ENCODE measurements around the gene PRLR.
"Not testable (repeated sequence)": the region's sequence is repeated elsewhere in the genome, so short reads cannot be mapped to it uniquely, and the experiment has no call there.

The PRLR gene
- total RNA-seq = 0 reads per million in 2 donors

- no peak for DNase-seq
Observed at GRCh38 chr5:35230038-35230611, at the start of gene PRLR. TSS of gene PRLR (minus strand) at chr5:35230487. CDS start at chr5:35089620, 140,867 bp downstream.

DNA sequence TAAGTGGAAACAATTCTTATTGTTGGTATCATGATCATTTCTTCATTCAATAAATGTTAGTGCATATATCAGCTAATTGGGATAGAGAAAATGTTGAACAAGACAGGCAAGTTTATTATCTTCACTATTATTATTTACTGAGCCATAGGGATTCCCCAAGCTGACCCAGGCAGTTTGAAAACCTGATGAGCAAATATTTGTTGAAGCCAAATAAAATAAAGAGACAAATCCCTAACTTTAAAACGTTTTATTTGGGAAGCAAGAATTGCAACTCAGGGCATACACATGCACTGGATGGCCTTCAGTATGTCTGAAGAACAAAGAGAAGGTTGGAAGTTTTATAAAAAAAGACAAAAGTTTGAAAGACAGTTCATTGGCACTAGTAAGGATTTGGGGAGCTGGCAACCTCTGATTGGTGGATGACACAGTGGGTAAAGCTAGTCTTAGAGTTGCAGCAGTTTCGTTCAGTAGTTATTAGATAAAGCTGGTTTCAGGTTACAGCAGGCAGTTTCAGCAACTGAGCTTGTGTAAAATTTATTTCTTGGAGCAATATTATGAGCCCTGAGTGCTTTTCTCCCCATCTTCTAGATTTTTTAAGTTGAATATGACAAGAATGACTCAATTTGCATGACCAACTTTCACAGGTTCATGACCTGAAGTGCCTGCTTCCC, 44.7 kb upstream of the PRLR start:
- DNase-seq = no peak

DNA sequence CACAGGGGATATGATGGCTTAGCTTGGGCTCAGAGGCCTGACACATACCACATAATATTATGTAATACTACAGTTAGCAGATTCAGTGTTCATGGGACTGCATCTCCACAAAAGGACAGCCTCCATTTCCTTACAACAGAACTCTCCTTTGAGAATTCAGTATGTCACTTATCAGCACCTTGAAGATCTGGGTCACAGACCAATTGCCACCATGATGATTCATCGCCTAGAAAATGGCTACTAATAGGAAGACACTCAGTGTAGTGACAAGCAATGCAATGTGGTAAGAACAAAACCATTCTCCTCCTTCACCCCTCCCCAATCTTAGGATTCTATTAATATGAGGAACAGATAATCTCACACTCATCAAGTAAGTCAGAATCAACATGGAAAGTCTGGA, 38.7 kb upstream of the PRLR start:
- no peak for DNase-seq

GRCh38 chr5:35266276-35266675, 36.0 kb upstream of the PRLR start:
- DNase-seq = no peak

DNA sequence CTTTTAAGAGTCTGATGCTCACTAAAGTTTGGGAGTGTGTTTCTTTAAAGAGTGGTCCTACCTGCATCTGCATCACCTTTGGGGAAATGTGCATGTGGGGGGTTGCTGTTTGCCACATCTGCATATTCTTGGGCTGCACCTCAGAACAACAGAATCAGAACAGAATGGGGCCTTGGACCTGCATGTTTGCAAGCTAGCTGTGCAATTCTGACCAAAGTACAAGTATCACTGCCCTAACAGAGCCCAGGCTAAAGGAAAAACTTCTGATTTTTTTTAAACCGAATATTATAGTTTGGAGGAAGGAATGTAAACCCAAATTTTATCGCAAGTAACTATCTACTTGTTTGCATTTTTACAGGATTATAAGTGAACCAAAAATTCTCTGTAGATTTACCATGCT, 34.2 kb upstream of the PRLR start:
- no peak for DNase-seq

DNA sequence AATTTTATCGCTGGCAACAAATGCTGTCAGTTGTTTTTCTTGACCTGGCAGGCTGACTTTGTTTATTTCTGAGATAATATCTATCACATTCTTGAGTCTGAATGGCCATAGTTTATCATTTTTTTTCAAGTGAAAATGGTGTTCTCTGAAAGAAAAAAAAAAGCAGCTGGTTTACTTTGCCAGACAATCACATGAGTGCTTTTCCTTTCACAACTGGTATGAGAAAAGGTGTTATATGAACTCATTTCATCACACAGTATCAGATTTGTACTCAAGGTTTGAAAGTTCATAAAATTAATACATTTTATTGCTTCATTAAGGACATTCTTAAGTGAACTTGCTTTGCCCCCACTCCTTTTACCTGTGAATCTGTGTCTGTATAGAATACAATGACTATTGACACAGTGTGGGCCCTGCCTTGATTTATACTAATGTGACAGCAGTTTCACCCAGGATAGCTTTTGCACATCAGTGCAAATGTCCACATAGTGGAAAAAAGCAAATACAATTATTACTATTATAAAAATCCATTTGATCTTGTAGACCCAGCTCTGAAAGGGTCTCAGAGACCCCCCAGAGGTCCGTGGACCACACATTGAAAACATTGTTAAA, 33.1 kb upstream of the PRLR start:
- no peak for DNase-seq

- DNase-seq = no peak
Observed at GRCh38 chr5:35253582-35253981, 23.3 kb upstream of the PRLR start.

DNA sequence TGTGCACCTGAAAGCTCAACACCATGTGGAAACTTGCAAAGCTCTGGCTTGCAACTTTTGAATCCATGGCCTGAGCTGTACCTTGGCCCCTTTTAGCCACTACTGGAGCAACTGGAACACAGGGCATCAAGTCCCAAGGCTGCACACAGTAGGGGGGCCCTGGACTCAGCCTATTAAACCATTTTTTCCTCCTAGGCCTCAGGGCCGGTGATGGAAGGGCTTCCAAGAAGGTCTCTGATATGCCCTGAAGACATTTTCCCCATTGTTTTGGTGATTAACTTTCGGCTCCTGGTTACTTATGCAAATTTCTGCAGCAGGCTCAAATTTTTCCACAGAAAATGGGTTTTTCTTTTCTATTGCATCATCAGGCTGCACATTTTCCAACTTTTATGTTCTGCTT, 22.7 kb upstream of the PRLR start:
- no peak for DNase-seq

- no peak for DNase-seq
Observed at GRCh38 chr5:35248843-35249780, 18.8 kb upstream of the PRLR start.

DNA sequence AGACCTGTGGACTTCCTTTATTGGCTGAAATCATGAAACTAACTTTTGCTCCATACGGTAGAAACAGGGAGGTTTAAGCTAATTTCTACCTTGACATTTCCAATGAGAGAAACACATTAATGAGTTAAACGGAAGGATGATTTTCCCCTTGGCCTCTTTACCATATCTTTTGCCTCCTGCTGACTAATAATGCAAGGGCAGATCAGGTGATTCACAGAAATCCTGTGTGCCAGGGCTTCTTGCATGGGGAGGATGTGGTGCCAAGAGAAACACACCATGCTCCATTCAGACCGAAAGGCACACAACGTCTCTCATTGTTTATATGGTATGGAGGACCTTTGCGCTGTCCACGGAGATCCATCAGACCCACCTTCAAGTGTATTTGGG, 17.4 kb upstream of the PRLR start:
- DNase-seq = no peak

DNA sequence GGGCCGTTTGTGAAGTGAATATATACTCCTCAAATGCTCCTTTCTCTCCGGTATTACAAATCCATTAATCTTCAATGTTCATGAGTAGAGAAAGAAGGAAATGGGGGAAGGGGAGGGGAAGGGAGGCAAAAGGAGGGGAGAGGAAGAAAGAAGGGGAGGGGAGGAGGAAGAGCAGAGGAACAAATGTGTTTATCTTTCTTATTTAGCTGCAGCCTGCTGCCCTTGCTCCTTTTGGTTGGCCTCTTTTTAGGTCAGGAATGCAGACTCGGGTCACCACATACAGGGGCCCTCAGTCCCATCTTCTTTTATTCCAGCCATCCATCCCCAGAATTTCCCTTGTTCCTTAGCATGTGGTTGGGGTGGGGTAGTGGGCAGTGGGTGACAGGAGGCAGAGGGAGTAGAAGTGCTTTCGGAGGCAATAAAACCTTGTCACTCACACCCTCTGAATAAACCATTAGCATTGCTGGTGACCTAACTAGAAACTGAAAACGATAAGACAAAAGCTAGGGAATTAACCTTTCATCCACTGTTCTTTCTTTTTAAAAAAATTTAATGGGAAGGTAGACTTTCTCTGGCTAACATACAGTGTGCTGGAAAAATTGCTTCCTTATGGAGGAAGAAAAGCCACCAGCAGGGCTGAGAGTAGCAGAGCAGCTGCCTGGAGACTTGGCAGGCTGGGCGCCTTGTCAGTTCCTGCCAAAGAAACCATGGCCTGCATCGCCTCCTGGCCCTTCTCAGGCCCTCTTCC, 16.8 kb upstream of the PRLR start:
- DNase-seq = no peak

GRCh38 chr5:35246411-35246810, 16.1 kb upstream of the PRLR start:
- no peak for DNase-seq

DNA sequence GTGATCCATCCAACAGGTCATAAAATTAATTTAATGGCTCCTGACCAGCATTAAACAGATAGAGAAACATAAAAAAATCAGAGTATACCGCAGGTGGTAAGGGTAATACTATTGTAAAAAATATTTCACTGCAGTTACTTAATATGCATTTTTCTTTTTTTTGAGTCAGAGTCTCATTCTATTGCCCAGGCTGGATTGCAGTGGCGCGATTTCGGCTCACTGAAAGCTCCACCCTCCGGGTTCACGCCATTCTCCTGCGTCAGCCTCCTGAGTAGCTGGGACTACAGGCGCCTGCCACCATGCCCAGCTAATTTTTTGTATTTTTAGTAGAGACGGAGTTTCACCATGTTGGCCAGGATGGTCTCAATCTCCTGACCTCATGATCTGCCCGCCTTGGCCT, 15.1 kb upstream of the PRLR start:
- not testable (repeated sequence) for DNase-seq

DNA sequence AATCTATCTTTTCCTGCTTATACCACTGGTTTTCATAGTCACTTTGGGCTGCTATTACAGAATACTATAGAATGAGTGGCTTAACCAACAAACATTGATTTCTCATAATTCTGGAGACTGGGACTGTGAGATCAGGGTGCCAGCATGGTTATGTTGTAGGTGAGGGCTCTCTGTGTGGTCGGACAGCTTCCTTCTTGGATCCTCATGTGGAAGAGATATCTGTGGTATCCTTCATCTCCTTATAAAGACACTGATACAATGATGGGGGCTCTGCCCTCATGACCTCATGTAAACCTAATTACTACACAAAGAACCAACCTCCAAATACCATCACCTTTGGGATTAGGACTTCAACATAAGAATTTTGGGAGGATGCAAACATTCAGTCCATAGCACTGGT, 13.9 kb upstream of the PRLR start:
- no peak for DNase-seq

DNA sequence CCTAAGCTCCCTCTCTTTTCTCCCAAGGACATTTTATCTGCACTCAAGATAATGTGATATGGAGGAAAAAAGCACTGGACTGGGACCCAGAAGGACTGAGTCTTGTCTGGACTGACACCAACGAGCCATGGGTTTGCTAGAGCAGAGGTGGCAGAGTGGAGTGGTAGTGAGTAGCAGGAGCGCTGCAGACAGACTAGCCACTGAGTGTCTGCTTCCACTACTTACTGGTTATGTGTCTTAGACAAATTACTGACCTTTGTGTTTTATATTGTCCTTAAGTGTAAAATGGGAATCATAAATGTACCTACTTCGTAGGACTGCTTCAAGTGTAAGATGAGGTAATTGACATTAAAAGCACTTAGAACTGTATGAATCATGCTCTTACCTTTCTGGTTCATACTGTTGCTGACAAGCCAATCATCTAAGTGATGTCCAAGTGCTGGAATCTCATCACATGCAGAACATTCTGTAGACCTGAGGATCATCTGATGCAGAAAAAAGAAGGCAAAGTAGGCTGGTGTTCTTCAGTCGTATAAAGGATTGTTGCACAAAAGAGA, 12.5 kb upstream of the PRLR start:
- DNase-seq = no peak

- DNase-seq = no peak
Observed at GRCh38 chr5:35240892-35241291, 10.6 kb upstream of the PRLR start.

GRCh38 chr5:35239911-35240610, 9.8 kb upstream of the PRLR start:
- DNase-seq = no peak

DNA sequence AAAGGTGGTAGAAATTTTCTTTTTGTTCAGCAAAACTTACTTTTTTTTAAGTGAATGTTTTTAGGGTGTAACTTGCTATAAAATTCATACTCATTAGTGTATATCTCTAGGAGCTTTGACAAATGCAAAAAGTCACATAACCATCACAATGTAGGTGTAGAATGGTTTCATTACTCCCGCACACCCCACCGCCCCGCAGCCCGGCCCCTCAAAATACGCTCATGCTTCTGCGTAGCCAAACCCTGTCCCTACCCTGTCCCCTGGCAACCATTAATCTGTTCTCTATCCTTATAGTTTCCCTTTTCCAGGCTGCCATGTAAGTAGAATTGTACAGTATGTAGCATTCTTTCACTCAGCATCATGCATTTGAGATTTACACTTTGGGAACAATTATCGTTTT, 9.2 kb upstream of the PRLR start:
- DNase-seq = no peak

DNA sequence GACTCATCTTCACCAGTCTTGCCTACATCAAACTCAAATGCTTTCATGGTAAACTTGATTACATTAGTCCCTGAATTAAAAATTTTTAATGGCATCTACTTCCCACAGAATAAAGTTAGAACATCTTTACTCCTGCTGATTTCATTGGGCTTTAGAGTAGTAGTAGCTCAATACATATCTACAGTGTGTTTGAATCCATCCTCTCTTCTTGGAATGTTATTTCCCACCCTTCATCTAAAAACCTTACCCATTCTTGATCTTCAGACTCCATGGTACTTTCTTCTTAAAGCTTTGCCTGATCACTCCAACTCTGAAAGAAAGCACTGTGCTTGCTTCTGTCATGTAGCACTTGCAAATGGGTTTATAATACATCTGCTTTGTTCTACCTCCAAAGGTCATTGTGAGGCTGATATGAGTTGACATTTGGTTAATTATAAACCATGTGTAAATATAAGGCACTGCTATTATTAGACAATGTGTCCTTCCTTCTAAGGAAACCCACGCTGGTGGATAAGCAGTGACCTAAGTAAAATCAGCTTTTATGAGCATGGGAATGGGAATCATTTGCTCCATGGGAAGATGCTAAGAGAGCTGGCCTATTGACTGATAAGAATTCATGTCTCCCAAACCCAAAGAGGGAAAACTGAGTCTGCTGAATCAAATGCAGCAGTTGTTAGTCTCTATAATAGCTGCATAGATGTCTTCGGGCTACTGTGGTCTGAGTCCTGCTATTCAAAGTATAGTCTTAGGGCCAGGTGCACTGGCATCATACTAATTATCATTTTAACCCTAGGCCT, 7.5 kb upstream of the PRLR start:
- no peak for DNase-seq

- no peak for DNase-seq
Observed at GRCh38 chr5:35236770-35237169, 6.5 kb upstream of the PRLR start.

- DNase-seq = no peak
Observed at GRCh38 chr5:35233601-35234000, 3.3 kb upstream of the PRLR start.
